Measurements from ENCODE around the gene MYO1E. TPM values are rescaled to one million over a fixed set of nuclear protein-coding genes. Genes with fewer than 3 reads are reported as not detected.

MYO1E gene
- total and polyA plus RNA-seq, 3 experiments from 2014 or later, result 1.1 to 15.4 (median 15.3) TPM

DNA sequence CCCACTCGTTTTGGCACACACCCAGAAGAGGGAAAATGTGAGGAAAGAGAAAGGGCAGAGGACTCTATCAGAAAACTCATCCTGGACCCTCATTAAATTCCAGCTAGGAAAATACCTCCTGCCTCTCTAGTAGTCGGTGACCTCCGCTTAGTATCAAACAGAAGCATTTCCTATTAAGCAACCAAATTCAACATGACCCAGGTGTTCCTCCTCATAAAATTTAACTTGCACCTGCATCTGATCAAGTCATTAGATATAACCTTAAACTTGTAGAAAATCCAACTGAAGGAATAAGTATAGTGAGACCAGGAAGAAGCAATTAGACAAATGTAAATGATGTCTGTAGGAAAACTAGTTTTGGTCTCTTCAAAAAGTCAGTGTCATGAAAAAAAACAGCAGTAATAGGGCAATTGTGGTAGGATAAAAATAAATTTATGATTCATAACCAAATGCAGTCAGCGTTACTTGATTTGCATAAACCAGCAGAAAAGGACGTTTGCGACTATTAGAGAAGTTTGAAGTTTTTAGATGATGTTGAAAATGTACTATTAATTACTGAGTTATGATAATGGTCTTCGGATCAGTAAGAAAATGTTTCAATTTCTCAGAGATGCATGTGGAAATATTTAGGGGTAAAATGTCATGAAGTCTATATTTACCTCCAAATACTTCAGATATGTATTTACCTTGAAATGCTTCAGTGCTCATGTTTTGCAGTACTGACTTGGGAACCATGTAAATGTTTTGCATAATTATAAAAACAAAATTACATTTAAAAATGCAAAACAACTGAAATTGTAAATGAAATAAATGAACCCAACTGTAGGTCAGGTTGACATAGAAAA, 121.4 kb downstream of the MYO1E start:
- H3K4me1 ChIP-seq (ENCODE audit: insufficient read depth, low read length), result no peaks in the 10 kb centered on the region
- no peak overlapping the region for H3K4me3 Mint-ChIP-seq
- no peak overlapping the region for H3K4me3 ChIP-seq (ENCODE audit: low read length)
- peaks cover 8 to 13% (median 10%) of the 10 kb centered on the region in 3 donors for H3K4me1 Mint-ChIP-seq
- no peaks in the 10 kb centered on the region for H3K36me3 ChIP-seq (ENCODE audit: insufficient read depth, low read length)
- peak overlapping the region in 1 of 8 donors; percentile 47 for H3K27ac Mint-ChIP-seq
- H3K9me3 ChIP-seq (ENCODE audit: low read length), result no peaks in the 10 kb centered on the region
- ChIA-PET POLR2A (no interaction called here), CTCF (no interaction called here)
- no peaks in the 10 kb centered on the region for H3K9me3 Mint-ChIP-seq
- DNase-seq, result no peak
- no peaks in the 10 kb centered on the region for H3K27me3 ChIP-seq (ENCODE audit: insufficient read depth, low read length, poor library complexity, severe bottlenecking)
- H3K27ac ChIP-seq (ENCODE audit: low read depth, low read length), result no peak overlapping the region
- H3K36me3 Mint-ChIP-seq, result no peaks in the 10 kb centered on the region
- peaks cover 0 to 4% of the 10 kb centered on the region in 2 donors for H3K27me3 Mint-ChIP-seq

DNA sequence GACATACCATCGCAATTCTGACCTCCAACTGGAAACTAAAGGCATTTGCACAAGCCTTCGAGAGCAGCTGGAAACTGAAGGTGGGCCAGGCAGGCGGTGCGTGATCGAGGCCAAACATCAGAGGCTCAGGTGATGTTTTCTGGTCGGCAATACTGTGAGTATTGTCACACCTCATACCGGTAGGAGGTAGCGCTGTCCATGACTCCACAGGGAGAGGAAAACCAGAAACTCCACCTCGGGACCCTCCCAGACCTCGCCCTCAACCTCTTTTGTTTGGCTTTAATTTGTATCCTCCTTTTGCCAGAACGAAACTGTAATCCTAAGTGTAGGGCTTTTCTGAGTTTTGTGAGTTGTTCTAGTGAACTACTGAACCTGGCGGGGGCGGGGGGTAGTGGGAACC, 122.4 kb downstream of the MYO1E start:
- H3K4me1 ChIP-seq (ENCODE audit: insufficient read depth, low read length), result no peaks in the 10 kb centered on the region
- H3K4me1 Mint-ChIP-seq, result peaks cover 0 to 3% (median under 1%) of the 10 kb centered on the region in 3 donors
- H3K36me3 Mint-ChIP-seq, result no peaks in the 10 kb centered on the region
- H3K27me3 ChIP-seq (ENCODE audit: insufficient read depth, low read length, poor library complexity, severe bottlenecking), result no peaks in the 10 kb centered on the region
- POLR2A ChIA-PET, result no interaction called here
- no peak overlapping the region for H3K4me3 Mint-ChIP-seq
- H3K36me3 ChIP-seq (ENCODE audit: insufficient read depth, low read length), result no peaks in the 10 kb centered on the region
- H3K27ac Mint-ChIP-seq, result no peak overlapping the region
- H3K9me3 ChIP-seq (ENCODE audit: low read length), result no peaks in the 10 kb centered on the region
- CTCF ChIA-PET, result no interaction called here
- DNase-seq, result no peak
- H3K27me3 Mint-ChIP-seq, result peaks cover 0 to 4% of the 10 kb centered on the region in 2 donors
- no peak overlapping the region for H3K27ac ChIP-seq (ENCODE audit: low read depth, low read length)
- no peak overlapping the region for H3K4me3 ChIP-seq (ENCODE audit: low read length)
- no peaks in the 10 kb centered on the region for H3K9me3 Mint-ChIP-seq

DNA sequence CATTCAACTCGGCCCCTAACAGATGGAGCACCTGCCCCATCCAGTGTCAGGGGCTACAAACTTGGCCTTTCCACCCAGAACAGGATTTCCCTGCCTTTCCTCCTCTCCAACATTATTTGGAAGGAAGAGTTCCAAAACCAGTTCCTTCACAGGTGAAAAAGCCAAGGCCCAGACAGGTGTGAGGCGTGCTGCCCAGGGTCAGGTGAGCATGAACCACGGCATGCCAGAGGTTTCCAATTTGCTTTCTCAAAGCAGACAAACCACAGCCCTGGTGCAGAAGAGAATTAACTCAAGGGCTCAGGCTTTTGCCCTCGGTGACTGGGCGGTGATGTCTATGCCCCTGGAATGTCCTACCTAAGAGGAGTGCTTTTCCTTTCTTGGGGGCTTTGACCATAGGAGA, 122.9 kb downstream of the MYO1E start:
- no peaks in the 10 kb centered on the region for H3K9me3 ChIP-seq (ENCODE audit: low read length)
- ChIA-PET POLR2A (no interaction called here), CTCF (no interaction called here)
- H3K4me1 ChIP-seq (ENCODE audit: insufficient read depth, low read length), result no peaks in the 10 kb centered on the region
- H3K27ac Mint-ChIP-seq, result no peak overlapping the region
- H3K27ac ChIP-seq (ENCODE audit: low read depth, low read length), result no peak overlapping the region
- H3K4me3 ChIP-seq (ENCODE audit: low read length), result no peak overlapping the region
- peaks cover 0 to 3% (median 0%) of the 10 kb centered on the region in 3 donors for H3K4me1 Mint-ChIP-seq
- no peaks in the 10 kb centered on the region for H3K36me3 Mint-ChIP-seq
- no peak overlapping the region for H3K4me3 Mint-ChIP-seq
- no peaks in the 10 kb centered on the region for H3K27me3 ChIP-seq (ENCODE audit: insufficient read depth, low read length, poor library complexity, severe bottlenecking)
- H3K36me3 ChIP-seq (ENCODE audit: insufficient read depth, low read length), result no peaks in the 10 kb centered on the region
- DNase-seq, result no peak
- H3K27me3 Mint-ChIP-seq, result peaks cover 0 to 4% of the 10 kb centered on the region in 2 donors
- H3K9me3 Mint-ChIP-seq, result no peaks in the 10 kb centered on the region

DNA sequence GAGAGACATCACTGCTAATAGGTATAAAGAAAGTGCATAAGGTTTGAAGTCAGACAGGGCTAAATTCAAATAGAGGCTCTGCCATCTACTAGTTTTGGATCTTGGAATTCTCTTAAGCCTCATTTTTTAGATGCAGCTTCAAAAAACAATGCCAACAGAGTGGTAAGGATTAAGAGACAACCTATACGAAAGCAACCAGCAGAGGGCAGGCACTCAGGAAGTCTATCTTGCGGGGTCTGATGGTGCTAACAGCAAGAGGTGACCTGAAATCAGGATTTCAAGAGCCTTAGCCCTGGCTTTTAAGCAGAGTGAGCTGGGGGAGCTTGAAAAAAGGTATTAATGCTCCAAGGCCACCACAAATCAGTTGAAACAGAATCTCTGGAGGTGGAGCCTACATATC, 125.3 kb downstream of the MYO1E start:
- Histone ChIP-seq H3K27ac (ENCODE audit: low read depth, low read length) (no peak overlapping the region), H3K4me3 (ENCODE audit: low read length) (no peak overlapping the region), H3K9me3 (ENCODE audit: low read length) (no peaks in the 10 kb centered on the region), H3K27me3 (ENCODE audit: insufficient read depth, low read length, poor library complexity, severe bottlenecking) (no peaks in the 10 kb centered on the region), H3K4me1 (ENCODE audit: insufficient read depth, low read length) (no peaks in the 10 kb centered on the region), H3K36me3 (ENCODE audit: insufficient read depth, low read length) (no peaks in the 10 kb centered on the region)
- Mint-ChIP-seq H3K27me3 (peaks cover 0 to 2% of the 10 kb centered on the region in 2 donors), H3K36me3 (no peaks in the 10 kb centered on the region), H3K27ac (no peak overlapping the region), H3K4me3 (no peak overlapping the region), H3K4me1 (peaks cover 0 to 3% (median 0%) of the 10 kb centered on the region in 3 donors), H3K9me3 (no peaks in the 10 kb centered on the region)
- POLR2A ChIA-PET, result no interaction called here
- CTCF ChIA-PET, result interaction anchor here (0.5 to 2.6 kb wide), 4 partner anchors 8 to 282 kb away, joined by 3 to 7 read pairs (median 5); no protein-coding TSS in a partner anchor
- peak; percentile 12 to 53 (median 36) for DNase-seq

DNA sequence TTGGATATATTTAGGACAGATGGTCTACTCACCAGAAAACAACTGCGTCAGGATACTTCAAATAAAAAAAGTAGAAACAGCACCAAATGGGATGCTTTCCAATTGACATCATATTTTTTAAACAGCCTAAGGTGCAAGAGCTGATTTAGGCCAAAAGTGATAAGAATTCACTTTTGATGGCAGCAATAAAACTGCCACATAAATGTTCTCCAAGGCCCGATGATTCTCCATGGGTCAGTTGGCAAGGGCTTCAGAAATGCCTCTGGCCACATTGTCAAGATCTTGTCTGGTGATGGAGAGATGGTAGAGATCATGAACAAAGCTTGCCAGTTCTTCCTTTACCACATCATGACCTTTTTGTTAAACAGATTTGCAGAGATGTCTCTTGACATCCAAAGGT, 127.1 kb downstream of the MYO1E start:
- ChIA-PET POLR2A (no interaction called here), CTCF (interaction anchor here (0.8 to 2.6 kb wide), 2 partner anchors 247 to 283 kb away, joined by 3 to 7 read pairs; no protein-coding TSS in a partner anchor)
- Mint-ChIP-seq H3K4me1 (no peaks in the 10 kb centered on the region), H3K36me3 (no peaks in the 10 kb centered on the region), H3K4me3 (no peak overlapping the region), H3K27me3 (peaks cover 0 to 2% of the 10 kb centered on the region in 2 donors), H3K27ac (no peak overlapping the region), H3K9me3 (no peaks in the 10 kb centered on the region)
- H3K27ac ChIP-seq (ENCODE audit: low read depth, low read length), result no peak overlapping the region
- H3K36me3 ChIP-seq (ENCODE audit: insufficient read depth, low read length), result no peaks in the 10 kb centered on the region
- no peaks in the 10 kb centered on the region for H3K4me1 ChIP-seq (ENCODE audit: insufficient read depth, low read length)
- H3K4me3 ChIP-seq (ENCODE audit: low read length), result no peak overlapping the region
- H3K27me3 ChIP-seq (ENCODE audit: insufficient read depth, low read length, poor library complexity, severe bottlenecking), result no peaks in the 10 kb centered on the region
- H3K9me3 ChIP-seq (ENCODE audit: low read length), result no peaks in the 10 kb centered on the region
- no peak for DNase-seq

DNA sequence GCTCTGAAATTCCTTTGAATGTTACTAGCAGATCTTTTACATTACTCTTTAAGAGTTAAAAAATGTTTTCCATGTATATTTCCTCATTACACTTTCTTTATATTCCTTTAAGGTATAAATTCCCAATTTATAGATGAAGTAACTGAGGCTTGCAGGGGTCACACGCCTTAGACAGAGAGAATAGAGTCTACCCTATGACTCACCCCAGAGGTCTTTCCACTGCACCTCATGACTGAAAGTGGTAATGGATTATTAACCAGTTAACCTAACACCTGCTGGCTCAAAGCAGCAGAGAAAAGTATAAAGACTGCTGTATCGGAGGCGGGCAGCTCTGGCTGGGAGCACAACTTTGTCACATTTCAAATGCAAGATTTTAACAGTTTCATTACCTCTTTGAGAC, 128.3 kb downstream of the MYO1E start:
- no peaks in the 10 kb centered on the region for H3K4me1 ChIP-seq (ENCODE audit: insufficient read depth, low read length)
- H3K4me3 ChIP-seq (ENCODE audit: low read length), result no peak overlapping the region
- H3K27ac ChIP-seq (ENCODE audit: low read depth, low read length), result no peak overlapping the region
- no peaks in the 10 kb centered on the region for H3K9me3 ChIP-seq (ENCODE audit: low read length)
- no peaks in the 10 kb centered on the region for H3K27me3 ChIP-seq (ENCODE audit: insufficient read depth, low read length, poor library complexity, severe bottlenecking)
- ChIA-PET CTCF (interaction anchor here (1.2 kb wide), 1 partner anchor 10 kb away, joined by 4 read pairs; no protein-coding TSS in a partner anchor), POLR2A (no interaction called here)
- no peak for DNase-seq
- H3K9me3 Mint-ChIP-seq, result no peaks in the 10 kb centered on the region
- H3K36me3 Mint-ChIP-seq, result no peaks in the 10 kb centered on the region
- H3K4me3 Mint-ChIP-seq, result no peak overlapping the region
- no peaks in the 10 kb centered on the region for H3K36me3 ChIP-seq (ENCODE audit: insufficient read depth, low read length)
- no peak overlapping the region for H3K27ac Mint-ChIP-seq
- H3K4me1 Mint-ChIP-seq, result no peaks in the 10 kb centered on the region
- peaks cover 4 to 6% of the 10 kb centered on the region in 2 donors for H3K27me3 Mint-ChIP-seq

DNA sequence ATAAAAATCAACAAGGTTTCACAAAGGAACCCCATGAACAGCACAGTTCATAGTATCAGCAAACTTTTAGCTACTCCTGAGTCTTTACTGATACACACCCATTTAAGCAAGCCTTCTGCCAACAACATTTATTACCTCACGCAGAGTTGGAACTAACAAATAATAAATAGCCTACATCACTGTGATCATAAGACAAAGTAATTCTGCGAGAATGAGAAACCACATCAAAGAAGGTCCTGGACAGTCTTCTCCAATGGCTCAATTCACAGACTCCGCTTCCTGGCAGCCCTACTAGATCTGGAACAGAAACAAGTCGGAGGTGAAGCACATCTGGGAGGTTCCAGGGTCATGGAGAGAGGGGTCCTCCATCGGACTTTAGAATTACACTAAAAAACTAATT, 129.0 kb downstream of the MYO1E start:
- no peak for DNase-seq
- no peak overlapping the region for H3K27ac Mint-ChIP-seq
- Histone ChIP-seq H3K9me3 (ENCODE audit: low read length) (no peaks in the 10 kb centered on the region), H3K27me3 (ENCODE audit: insufficient read depth, low read length, poor library complexity, severe bottlenecking) (no peaks in the 10 kb centered on the region), H3K4me3 (ENCODE audit: low read length) (no peak overlapping the region), H3K36me3 (ENCODE audit: insufficient read depth, low read length) (no peaks in the 10 kb centered on the region), H3K4me1 (ENCODE audit: insufficient read depth, low read length) (no peaks in the 10 kb centered on the region), H3K27ac (ENCODE audit: low read depth, low read length) (no peak overlapping the region)
- CTCF ChIA-PET, result interaction anchor here (1.2 kb wide), 1 partner anchor 10 kb away, joined by 4 read pairs; no protein-coding TSS in a partner anchor
- no peaks in the 10 kb centered on the region for H3K4me1 Mint-ChIP-seq
- H3K36me3 Mint-ChIP-seq, result no peaks in the 10 kb centered on the region
- POLR2A ChIA-PET, result no interaction called here
- no peak overlapping the region for H3K4me3 Mint-ChIP-seq
- peaks cover 3 to 6% of the 10 kb centered on the region in 2 donors for H3K27me3 Mint-ChIP-seq
- H3K9me3 Mint-ChIP-seq, result no peaks in the 10 kb centered on the region

DNA sequence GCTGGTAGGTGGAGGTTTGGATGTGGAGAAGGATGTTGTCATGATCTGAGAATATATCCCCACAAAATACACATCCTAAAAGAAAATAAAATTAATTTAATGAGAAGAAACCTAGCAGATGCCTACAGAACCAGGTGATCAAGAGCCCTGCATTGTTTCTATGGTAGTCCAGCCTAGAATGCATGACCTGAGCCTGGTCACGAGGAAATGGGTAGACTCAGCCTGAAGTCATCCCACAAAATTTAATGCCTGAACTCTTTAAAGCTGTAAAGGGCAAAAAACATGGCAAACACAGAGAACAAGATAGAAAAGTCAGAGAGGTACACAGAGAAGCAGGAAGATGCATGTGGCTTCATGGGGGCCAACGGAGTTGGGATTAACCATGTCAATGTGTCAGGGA, 130.0 kb downstream of the MYO1E start:
- DNase-seq, result no peak
- H3K36me3 ChIP-seq (ENCODE audit: insufficient read depth, low read length), result no peaks in the 10 kb centered on the region
- no peaks in the 10 kb centered on the region for H3K4me1 ChIP-seq (ENCODE audit: insufficient read depth, low read length)
- Mint-ChIP-seq H3K36me3 (no peaks in the 10 kb centered on the region), H3K27me3 (peaks cover 2 to 6% of the 10 kb centered on the region in 2 donors), H3K4me3 (no peak overlapping the region), H3K27ac (no peak overlapping the region), H3K4me1 (no peaks in the 10 kb centered on the region), H3K9me3 (no peaks in the 10 kb centered on the region)
- H3K4me3 ChIP-seq (ENCODE audit: low read length), result no peak overlapping the region
- ChIA-PET POLR2A (no interaction called here), CTCF (no interaction called here)
- no peaks in the 10 kb centered on the region for H3K27me3 ChIP-seq (ENCODE audit: insufficient read depth, low read length, poor library complexity, severe bottlenecking)
- no peaks in the 10 kb centered on the region for H3K9me3 ChIP-seq (ENCODE audit: low read length)
- no peak overlapping the region for H3K27ac ChIP-seq (ENCODE audit: low read depth, low read length)

Data from CD8-positive, alpha-beta memory T cell (primary cell).